Fibroblast of pulmonary artery (primary cell): ENCODE results near the gene PRSS57.
A peak's percentile ranks its signal among the peaks of the same experiment; 100 is the strongest.

Experiments used
- DNase-seq: peaks from one replicate; pipeline ENCODE4 v3.0.0-alpha.2; 2010; ENCODE audit warnings: low read depth
- H3K4me3 ChIP-seq: replicated peaks from 2 replicates; pipeline ENCODE4 v1.5.1; 2011; ENCODE audit warnings: low read depth, mild to moderate bottlenecking, control low read depth, low read length, moderate library complexity
- CTCF ChIP-seq: IDR thresholded peaks from 2 replicates; pipeline ENCODE4 v1.5.1; 2011; ENCODE audit warnings: mild to moderate bottlenecking, control low read depth, low read length, inconsistent platforms; ENCODE audit errors: missing control alignments

PRSS57 gene

GRCh38 chr19:681029-682019, 13.9 kb downstream of the PRSS57 start:
- DNase-seq: no peak
- H3K4me3 ChIP-seq: peak overlapping the region; percentile 60
- no peak for TF ChIP-seq CTCF

- DNase-seq: peak; percentile 99
- peak overlapping the region; percentile 60 for H3K4me3 ChIP-seq
- peak; percentile 7 for TF ChIP-seq CTCF
Observed at GRCh38 chr19:680287-681028, 14.8 kb downstream of the PRSS57 start.

GRCh38 chr19:679418-680286, 15.6 kb downstream of the PRSS57 start:
- DNase-seq: peak; percentile 88
- H3K4me3 ChIP-seq: peak overlapping the region; percentile 56
- no peak for TF ChIP-seq CTCF

- no peak for DNase-seq
- peak overlapping the region; percentile 56 for H3K4me3 ChIP-seq
Observed at GRCh38 chr19:678791-679388, 16.4 kb downstream of the PRSS57 start.

GRCh38 chr19:677601-678436, 17.4 kb downstream of the PRSS57 start:
- H3K4me3 ChIP-seq: peak overlapping the region; percentile 72
- DNase-seq: no peak
- TF ChIP-seq CTCF: no peak

More at GRCh38 chr19:678791-679388, 16.4 kb downstream of the PRSS57 start:
- no peak for TF ChIP-seq CTCF
